ENCODE measurements around the gene TBC1D14.

The TBC1D14 gene

GRCh38 chr4:6932475-6932874 lies 22.8 kb downstream of the TBC1D14 start:
- no peak for DNase-seq

- DNase-seq, result no peak
Observed at GRCh38 chr4:6932918-6933317, 23.3 kb downstream of the TBC1D14 start.

GRCh38 chr4:6933691-6934430 lies 24.2 kb downstream of the TBC1D14 start:
- DNase-seq, result no peak

GRCh38 chr4:6935965-6936364 lies 26.3 kb downstream of the TBC1D14 start:
- no peak for DNase-seq

GRCh38 chr4:6937201-6937600 lies 27.6 kb downstream of the TBC1D14 start:
- DNase-seq, result no peak

GRCh38 chr4:6937754-6938153 lies 28.1 kb downstream of the TBC1D14 start:
- DNase-seq, result no peak

- DNase-seq, result peak; percentile 62 to 77
Observed at GRCh38 chr4:6938237-6938636, 28.6 kb downstream of the TBC1D14 start.

- no peak for DNase-seq
Observed at GRCh38 chr4:6938647-6939271, 29.1 kb downstream of the TBC1D14 start.

- no peak for DNase-seq
Observed at GRCh38 chr4:6939761-6940743, 30.4 kb downstream of the TBC1D14 start.

- DNase-seq, result no peak
Observed at GRCh38 chr4:6940744-6941137, 31.1 kb downstream of the TBC1D14 start.

- DNase-seq, result peak; percentile 59 to 62
Observed at GRCh38 chr4:6941796-6942195, 32.2 kb downstream of the TBC1D14 start.

- DNase-seq, result peak; percentile 78 to 87
Observed at GRCh38 chr4:6942238-6942800, 32.7 kb downstream of the TBC1D14 start.

- DNase-seq, result no peak
Observed at GRCh38 chr4:6943012-6943884, 33.6 kb downstream of the TBC1D14 start.

- DNase-seq, result no peak
Observed at GRCh38 chr4:6943885-6944225, 34.2 kb downstream of the TBC1D14 start.

- DNase-seq, result no peak
Observed at GRCh38 chr4:6944301-6945051, 34.9 kb downstream of the TBC1D14 start.

- DNase-seq, result no peak
Observed at GRCh38 chr4:6945052-6945409, 35.4 kb downstream of the TBC1D14 start.

- DNase-seq, result no peak
Observed at GRCh38 chr4:6946497-6946896, 36.9 kb downstream of the TBC1D14 start.

GRCh38 chr4:6948134-6948460 lies 38.5 kb downstream of the TBC1D14 start:
- no peak for DNase-seq

- DNase-seq, result no peak
Observed at GRCh38 chr4:6951880-6952381, 42.3 kb downstream of the TBC1D14 start.

- no peak for DNase-seq
Observed at GRCh38 chr4:6953751-6954380, 44.2 kb downstream of the TBC1D14 start.
